NCI-H446 treated with DMSO at 0.1 percent for 48 hours (cell line): ENCODE measurements around the gene LCN10.
"Not testable (repeated sequence)": the region's sequence is repeated elsewhere in the genome, so short reads cannot be mapped to it uniquely, and the experiment has no call there.

Experiments used
- DNase-seq: peaks from one replicate; lab custom pipeline; 2025; lab: John Stamatoyannopoulos, UW

The LCN10 gene

DNA sequence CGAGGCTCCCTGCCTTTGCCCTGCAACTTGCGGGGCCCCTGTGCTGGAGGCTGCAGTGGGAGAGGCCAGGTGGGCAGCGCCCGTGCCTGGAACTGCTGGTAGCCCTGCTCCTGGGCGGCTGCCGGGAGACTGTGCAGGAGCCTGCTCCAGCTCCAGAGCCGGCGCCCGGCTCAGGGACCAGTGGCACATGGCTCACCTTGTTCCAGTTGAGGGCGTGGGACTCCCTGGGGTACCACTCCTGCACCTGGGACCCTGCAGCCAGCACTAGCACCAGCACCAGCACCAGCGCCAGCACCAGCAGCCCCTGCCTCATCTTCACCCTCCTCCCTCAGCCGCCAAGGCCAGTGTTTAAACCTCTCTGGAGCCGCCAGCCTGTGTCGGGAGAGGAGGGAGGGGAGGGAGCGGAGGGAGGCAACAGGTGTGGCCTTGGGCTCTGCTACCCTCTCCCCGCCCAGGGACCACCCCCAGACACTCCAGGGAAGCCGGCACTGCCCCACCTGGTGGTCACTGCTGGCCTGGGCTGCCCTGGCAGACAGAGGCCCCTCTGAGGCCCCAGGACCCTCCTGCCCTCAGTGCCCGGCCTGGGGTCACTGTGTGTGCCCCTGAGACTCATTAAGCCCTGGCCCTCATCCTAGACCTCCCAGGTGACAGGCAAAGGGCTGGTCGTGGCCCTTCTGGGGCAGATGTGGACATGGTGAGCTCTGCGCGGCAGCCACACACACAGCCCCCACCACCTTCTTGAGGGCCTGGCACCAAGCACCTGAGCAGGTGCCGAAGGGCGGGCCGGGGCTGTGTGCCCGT lies at the start of gene LCN10:
Gene LCN10, minus strand, starts transcription at position 350 of the 801 bp plus-strand sequence. Its CDS starts 37 bp downstream, at position 313.
- no peak for DNase-seq

DNA sequence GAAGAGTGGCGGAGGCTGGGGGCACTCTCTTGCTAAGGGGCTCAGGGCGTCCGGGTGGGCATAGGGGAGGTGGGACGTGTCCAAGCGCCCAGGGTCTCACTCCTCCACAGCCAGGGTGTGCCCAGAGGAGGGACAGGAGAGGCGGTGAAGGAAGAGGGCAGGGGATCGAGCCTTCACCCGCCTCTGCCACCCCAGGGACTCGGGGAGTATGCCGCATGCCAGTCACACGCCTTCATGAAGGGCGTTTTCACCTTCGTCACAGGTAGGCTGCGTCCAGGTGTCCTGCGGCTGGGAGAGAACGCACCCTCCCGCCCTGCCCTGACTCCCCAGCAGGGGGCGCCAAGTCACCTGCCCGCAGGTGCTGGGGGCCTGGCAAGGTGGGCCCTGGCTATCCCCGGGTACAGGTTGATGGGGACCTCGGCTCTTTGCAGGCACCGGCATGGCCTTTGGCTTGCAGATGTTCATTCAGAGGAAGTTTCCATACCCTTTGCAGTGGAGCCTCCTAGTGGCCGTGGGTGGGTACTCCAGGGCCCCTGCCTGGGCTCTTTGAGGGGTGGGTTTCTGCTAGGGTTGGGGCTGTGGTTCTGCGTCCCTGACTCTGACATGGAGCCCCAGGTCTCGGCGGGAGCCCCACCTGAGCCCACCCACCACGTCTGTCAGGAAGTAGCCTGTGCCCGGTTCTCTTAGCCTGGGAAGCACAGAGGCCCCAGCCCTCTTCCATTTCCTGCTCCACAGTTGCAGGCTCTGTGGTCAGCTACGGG lies 49.0 kb upstream of the LCN10 start:
- DNase-seq, result no peak

DNA sequence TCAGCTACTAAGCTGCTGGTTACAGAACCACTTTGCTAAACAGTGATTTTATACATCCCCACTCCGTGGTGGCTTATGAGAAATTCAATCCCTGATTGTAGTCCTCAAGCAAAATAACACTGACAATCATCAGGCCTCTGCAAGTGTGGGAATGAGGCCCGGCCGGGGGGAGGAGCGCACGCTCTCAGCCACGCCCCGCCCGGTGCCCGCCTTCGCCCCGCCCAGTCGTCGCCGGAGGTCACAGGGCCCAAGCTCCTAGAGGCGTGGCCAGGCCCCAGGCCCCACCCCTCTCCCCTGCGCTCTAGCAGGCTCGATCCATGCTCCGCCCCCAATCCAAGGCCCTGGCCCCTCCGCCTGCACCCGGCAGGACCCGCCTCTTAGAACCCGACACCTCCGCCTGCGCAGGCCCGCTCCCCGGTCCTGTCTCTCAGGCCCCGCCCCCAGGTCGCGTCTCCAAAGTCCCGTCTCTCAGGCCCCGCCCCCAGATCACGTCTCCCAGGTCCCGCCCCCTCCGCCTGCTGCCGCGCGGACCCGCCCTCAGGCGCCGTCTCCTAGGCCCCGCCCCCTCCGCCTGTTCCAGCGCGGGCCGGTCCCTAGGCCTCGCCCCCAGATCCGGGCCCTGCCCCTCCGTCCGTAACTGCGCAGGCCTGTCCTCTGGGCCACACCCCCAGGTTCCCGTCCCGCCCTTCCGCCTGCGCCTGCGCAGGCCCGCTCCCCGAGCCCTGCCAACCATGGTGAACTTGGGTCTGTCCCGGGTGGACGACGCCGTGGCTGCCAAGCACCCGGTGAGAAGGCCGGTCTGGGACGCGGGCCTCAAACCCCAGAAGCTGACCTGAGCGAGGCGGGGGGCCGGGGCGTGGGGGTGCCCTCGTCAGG lies 48.1 kb upstream of the LCN10 start, which contains the start of gene TMEM141:
Gene TMEM141, plus strand, starts transcription at position 705 of the 876 bp plus-strand sequence. Its CDS starts 27 bp downstream, at position 732.
- DNase-seq, result peak; percentile 95

DNA sequence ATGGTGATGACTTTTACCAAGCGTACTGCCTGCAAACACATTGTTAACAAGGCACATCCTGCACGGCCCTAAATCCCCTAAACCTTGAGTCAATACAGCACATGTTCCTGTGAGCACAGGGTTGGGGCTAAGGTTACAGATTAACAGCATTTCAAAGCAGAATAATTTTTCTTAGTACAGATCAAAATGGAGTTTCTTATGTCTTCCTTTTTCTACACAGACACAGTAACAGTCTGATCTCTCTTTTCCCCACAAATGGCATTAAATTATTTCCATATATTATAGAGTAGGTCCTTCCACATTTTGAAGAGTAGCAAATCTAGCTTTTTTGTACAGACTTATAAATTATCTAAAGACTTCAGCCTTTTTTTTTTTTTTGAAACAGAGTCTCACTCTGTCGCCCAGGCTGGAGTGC lies 46.8 kb upstream of the LCN10 start:
- no peak for DNase-seq

DNA sequence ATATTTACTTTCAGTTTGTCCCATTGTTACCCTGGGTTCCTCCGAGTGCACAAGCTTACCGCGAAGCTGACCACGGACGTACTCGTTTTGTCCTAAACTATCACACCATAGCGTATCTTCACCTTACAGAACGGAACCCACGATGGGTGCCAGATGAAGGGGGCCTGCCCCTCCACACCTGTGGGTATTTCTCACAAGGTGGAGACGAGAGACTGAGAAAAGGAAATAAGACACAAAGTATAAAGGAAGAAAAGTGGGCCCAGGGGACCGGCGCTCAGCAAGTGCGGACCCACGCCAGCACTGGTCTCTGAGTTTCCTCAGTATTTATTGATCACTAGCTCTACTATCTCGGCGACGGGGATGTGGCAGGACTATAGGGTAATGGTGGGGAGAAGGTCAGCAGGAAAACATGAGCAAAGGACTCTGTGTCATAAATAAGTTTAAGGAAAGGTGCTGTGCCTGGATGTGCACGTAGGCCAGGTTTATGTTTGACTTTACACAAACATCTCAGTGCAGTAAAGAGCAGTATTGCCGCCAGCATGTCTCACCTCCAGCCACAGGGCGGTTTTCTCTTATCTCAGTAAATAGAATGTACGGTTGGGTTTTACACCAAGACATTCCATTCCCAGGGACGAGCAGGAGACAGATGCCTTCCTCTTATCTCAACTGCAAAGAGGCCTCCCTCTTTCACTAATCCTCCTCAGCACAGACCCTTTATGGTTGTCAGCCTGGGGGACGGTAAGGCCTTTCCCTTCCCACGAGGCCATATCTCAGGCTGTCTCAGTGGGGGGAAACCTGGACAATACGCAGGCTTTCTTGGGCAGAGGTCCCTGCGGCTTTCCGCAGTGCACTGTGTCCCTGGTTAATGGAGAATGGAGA lies 46.1 kb upstream of the LCN10 start:
- not testable (repeated sequence) for DNase-seq

DNA sequence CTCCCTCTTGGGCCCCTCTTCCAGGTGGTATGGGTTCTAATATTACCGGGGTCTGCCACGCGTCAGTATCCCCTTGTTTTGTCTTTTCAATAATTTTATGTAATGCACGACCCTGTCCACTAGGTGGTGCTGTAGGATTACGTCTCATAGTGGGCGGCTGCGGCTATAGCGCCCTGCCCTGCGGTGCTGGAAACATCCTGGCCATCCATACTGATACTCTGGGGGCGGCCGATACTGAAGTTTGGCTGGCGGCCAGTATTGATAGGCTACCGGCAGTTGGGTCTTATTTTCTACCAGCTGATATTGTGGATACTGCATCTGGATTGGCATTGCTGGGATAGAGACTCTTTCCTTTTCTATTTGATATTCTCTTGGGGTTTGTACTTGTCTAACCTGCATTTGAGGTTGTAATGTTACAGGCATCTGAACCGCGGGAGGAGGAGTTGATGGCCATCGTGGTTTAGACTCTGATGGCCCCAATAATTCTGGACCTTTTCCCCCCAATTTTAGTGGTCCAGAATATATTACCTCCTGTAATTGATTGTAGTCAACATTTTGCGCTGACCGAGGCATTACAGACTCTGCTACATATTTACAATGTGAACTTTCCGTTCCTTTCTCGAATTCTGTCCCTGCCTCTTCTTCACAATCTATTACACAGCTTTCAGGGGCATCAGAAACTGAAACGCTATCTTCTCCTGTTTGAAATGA lies 45.1 kb upstream of the LCN10 start:
- no peak for DNase-seq

DNA sequence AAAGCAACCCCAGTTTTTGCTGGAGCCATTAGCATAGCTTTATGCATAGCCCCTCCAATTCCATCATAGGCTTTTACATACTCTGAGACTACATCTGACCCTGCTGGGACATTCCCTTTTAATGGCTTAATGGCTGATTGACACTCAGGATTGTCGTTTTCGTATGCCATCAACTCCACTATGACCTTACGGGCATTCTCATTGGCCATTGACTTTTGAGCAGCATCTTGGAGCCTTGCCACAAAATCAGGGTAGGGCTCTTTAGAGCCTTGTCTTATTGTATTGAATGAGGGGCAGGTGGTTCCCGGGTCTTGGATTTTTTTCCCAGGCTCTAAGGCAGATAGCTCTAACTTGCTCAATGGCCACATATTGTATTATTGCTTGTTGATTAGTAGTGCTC lies 44.2 kb upstream of the LCN10 start:
- DNase-seq, result not testable (repeated sequence)

DNA sequence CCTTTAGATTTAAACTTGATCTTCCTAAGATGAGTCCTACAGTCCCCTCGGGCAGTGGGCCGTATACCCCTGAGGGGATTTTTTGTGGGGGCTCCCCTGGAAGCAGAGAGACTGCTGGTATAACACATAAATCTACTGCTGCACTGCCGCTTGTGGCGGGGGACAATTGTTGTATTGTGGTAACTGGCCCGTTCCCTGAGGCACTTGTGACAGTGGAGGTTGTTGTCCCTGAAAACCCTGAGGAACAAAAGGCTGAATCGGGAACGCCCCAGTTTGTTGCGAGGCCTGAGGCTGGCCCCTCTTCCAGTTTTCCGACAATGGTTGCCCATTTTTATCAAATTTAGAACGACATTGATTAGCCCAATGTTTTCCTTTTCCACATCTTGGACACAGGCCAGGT lies 43.7 kb upstream of the LCN10 start:
- DNase-seq, result no peak

DNA sequence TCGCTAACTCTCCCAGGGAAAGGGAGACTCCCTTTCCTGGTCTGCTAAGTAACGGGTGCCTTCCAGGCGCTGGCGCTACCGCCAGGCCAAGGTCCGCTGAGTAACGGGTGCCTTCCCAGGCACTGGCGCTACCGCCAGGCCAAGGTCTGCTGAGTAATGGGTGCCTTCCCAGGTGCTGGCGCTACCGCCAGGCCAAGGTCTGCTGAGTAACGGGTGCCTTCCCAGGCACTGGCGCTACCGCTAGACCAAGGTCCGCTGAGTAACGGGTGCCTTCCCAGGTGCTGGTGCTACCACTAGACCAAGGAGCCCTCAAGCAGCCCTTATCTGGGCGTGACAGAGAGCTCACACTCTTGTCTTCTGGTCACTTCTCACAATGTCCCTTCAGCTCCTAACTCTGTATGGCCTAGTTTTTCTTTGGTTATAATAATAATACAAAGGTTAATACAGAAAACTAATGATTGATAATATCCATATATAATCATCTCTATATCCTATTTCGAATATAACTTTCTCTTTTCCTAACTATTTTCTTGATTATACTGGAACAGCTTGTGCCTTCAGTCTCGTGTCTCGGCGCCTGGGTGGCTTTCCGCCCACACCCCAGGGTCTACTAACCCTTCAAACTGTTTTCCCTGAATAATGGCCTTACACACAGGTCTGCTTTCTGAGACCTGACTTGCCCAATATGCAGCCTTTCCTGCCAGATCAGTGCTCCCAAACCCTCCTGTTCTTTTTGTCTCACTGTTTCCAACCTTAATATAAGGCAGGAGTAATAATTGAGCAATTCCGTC lies 43.0 kb upstream of the LCN10 start:
- not testable (repeated sequence) for DNase-seq

DNA sequence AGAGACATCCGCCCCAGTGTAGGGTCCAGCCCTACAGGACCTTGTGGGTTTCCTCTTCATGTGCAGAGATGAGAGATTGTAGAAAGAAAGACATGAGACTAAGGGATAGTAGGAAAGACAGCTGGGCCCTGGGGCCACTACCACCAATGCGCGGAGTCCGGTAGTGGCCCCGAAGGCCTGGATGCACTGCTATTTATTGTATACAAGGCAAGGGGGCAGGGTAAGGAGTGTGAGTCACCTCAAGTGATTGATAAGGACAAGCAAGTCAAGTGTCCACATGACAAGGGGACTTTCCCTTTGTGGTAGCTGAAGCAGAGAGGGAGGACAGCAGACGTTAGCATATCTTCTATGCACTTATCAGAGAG lies 42.2 kb upstream of the LCN10 start:
- no peak for DNase-seq

DNA sequence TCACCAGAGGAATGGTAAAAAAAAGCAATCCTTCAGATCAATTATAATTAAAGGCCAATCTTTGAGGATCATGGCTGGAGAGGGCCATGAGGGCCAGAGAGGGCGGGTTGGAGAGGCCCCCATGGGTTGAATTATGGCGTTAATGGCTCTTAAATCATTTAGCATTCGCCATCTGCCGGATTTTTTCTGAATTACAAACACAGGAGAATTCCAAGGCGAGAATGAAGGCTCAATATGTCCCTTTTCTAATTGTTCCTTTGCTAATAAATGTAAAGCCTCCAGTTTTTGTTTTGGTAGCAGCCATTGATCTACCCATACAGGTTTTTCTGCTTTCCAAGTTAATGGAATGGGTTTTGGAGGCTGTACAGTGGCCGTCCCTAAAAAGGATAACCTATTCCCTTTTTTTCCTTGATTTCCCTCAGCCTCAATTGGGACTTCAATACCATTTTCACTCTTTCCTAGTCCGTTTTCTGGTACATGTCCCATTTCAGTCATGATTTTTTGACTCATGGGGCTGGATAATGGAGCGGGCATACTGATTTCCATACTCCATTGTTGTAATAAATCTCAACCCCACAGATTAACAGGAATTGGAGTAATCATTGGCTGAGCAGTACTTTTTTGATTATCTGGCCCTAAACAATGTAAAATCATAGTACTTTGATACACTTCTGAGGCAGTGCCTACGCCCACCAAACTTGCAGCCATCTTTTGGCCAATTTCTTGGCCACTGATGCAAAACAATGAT lies 41.7 kb upstream of the LCN10 start:
- DNase-seq, result no peak

DNA sequence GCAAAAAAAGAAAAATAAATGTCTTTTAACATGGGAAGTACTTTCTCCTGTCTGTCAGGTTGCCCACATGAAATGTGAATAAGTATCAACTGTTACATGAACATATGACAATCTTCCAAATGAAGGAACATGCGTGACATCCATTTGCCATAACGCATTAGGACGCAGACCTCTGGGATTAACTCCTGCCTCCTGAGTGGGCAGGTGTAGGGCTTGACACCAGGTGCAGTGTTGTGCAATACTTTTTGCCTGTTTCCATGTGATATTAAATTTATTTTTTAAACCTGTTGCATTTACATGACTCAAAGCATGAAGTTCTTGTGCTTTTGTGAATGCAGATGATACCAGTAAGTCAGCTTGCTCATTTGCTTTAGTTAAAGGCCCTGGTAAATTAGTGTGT lies 39.7 kb upstream of the LCN10 start:
- no peak for DNase-seq

DNA sequence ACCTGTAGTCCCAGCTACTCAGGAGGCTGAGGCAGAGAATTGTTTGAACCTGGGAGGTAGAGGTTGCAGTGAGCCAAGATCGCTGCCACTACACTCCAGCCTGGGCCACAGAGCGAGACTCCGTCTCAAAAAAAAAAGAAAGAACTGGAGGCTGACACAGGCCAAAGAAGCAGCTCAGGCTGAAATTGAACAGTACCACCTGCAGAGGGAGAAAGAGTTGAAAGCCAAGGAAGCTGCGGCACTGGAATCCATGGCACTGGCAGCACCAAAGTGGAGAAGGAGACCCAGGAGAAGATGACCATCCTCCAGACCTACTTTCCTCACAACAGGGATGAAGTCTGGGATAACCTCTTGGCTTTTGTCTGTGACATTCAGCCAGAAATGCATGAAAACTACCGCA lies 37.1 kb upstream of the LCN10 start:
- no peak for DNase-seq

DNA sequence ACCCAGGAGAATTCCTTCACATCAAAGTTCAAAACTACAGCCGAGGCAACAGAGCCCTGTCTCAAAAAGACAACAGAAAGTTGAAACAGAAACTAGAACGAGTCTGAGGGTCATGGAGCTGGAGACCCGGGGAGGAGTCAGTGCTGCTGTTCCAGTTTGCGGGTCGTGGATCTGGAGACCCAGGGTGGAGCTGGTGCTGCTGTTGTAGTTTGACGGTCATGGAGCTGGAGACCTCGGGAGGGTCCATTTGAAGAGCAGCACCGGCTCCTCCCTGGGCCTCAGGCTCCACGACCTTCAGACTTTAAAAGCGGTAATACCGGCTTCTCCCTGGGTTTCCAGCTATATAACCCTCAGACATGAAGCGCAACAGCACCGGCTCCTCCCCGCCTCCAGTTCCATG lies 34.6 kb upstream of the LCN10 start:
- no peak for DNase-seq

DNA sequence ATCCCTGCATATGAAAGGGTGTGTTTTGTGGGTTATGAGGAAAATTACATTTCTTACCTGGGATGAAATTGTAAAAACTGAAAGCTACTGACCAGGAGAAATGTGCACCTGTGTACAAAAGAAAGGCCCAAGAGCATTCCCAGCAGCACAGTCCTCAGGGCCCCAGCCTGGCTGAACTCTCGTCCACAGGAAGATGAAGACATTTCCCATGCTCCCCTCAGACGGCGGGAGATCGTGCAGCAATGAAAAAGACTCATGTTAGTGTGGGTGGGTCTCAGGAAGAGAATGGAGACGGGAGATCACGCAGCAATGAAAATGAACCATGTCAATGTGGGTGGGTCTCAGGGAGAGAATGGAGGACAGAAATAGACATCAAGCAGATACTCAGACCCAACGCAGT lies 34.2 kb upstream of the LCN10 start:
- DNase-seq, result no peak

DNA sequence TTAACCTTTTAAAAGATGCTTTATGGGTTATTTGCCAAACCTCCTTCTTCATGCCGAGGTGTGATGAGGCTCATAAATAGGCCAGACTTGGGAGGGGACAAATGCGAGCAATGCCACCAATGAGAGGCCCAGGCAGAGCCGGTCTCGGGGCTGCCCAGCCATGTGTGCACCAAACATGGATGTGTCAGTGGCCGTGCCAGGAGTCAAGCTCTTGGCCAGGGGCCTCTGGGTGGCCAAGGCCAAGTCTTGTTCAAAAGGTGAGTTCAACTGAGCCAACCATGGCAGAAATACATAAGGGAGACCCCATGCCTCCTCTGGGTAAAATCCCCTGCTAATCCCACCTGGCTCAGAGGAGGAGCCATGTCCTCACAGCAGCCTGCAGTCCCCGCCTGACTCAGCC lies 32.5 kb upstream of the LCN10 start:
- no peak for DNase-seq

DNA sequence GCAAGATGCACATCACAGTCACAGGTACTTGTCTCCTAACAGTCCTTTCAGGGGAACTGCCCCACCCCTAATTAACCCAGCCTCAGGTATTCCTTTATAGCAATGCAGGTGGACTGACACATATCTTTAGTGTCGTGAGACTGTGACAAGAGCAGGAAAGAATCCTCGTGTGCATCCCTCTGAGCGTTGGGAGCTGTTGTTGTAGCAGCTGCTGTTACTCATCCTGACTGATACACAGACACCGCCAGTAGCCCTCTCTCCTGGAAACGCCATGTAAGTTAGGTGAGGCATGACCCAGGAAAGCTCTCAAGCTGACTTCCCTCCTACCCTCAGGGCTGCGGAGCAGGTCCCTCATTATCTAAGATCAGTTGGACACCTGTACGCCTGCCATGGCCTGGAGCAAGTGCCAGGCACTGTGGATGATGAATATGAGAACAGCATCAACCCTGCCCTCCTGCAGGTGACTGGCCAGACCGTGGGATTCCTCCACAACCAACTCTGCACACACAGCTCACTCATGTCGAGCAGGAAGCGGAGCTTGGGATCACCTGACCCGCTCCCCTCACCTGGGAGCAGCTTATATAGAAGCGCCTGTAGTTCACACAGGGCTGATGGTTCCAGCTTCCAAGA lies 31.8 kb upstream of the LCN10 start:
- DNase-seq, result no peak

DNA sequence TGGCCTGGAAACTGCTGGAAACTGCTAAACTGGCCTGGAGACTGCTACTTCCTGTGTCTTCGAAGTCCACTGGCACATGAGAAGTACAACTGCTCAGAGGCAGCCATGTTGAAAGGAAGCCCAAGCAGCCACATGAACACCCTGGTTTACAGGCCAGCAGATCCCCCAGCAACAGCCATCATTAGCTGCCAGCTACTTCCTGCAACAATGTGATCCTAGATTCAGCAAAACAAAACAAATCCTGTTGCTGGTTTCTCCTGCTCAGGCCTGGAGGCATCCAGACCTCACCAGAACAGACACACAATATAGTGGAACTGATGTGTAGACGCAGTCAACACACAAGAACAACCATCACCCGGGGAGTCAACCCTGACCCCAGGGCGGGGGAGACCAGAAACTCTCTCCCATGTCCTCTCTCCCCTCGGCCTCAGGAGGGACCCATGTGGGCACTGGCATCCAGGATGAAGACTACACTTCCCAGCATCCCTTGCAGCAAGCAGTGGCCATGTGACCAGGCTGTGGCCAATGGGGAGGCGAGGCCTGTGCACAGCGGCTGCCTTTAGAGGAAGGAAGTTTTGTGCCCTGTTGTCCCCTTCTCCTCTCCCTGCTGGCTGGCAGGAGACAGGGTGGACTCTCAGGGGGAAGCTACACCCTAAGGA lies 30.8 kb upstream of the LCN10 start:
- DNase-seq, result no peak
